Breast epithelium (tissue), 3 donors: Measurements from ENCODE around the gene LUZP1.

Source experiments
- CTCF ChIP-seq, 3 donors: fragments of 450-650 bp; IDR thresholded peaks; one replicate each; pipeline ENCODE4 v1.5.1; 2016 to 2017; ENCODE audit warnings: antibody characterized with exemption in 3 of 3, mild to moderate bottlenecking in 3 of 3, moderate library complexity in 3 of 3
- POLR2A ChIP-seq: fragments of 450-650 bp; IDR thresholded peaks from one replicate; pipeline ENCODE4 v1.6.1; 2016; ENCODE audit warnings: antibody characterized with exemption, mild to moderate bottlenecking, moderate library complexity

- TF ChIP-seq CTCF (IDR thresholded peaks at IDR 0.05) (no peak), POLR2A (no peak)
Observed at GRCh38 chr1:23118407-23118806, 50.2 kb downstream of the LUZP1 start.
